ENCODE measurements around the gene KRT40.

DNA sequence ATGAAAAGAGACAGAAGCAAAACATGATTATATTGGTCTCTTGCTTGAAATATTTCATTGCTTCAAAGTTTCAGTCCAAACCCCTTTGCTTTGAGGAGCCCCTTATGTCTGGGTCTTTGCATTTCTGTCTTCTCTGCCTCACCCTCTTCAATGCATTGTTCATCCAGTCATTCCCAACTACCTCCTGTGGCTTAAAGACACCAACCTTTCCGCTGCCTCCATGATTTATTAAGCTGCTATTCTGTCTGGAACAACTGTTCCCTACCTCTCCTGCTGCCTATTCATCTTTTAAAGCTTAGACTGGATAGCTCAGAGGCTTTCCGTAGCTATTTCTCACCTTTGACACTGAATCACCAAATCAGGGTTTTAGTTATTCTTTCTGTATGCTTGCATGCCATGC lies 13.2 kb upstream of the KRT40 start:
- TF ChIP-seq EP300 (IDR thresholded peaks at IDR 0.05; ENCODE audit: borderline replicate concordance), result no peak
- TF ChIP-seq, protein P1, sequence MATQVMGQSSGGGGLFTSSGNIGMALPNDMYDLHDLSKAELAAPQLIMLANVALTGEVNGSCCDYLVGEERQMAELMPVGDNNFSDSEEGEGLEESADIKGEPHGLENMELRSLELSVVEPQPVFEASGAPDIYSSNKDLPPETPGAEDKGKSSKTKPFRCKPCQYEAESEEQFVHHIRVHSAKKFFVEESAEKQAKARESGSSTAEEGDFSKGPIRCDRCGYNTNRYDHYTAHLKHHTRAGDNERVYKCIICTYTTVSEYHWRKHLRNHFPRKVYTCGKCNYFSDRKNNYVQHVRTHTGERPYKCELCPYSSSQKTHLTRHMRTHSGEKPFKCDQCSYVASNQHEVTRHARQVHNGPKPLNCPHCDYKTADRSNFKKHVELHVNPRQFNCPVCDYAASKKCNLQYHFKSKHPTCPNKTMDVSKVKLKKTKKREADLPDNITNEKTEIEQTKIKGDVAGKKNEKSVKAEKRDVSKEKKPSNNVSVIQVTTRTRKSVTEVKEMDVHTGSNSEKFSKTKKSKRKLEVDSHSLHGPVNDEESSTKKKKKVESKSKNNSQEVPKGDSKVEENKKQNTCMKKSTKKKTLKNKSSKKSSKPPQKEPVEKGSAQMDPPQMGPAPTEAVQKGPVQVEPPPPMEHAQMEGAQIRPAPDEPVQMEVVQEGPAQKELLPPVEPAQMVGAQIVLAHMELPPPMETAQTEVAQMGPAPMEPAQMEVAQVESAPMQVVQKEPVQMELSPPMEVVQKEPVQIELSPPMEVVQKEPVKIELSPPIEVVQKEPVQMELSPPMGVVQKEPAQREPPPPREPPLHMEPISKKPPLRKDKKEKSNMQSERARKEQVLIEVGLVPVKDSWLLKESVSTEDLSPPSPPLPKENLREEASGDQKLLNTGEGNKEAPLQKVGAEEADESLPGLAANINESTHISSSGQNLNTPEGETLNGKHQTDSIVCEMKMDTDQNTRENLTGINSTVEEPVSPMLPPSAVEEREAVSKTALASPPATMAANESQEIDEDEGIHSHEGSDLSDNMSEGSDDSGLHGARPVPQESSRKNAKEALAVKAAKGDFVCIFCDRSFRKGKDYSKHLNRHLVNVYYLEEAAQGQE (IDR thresholded peaks at IDR 0.05; ENCODE audit: low read depth), result no peak
- no peak for TF ChIP-seq CREB1 (IDR thresholded peaks at IDR 0.05; ENCODE audit: low read depth)
- TF ChIP-seq, protein P2, sequence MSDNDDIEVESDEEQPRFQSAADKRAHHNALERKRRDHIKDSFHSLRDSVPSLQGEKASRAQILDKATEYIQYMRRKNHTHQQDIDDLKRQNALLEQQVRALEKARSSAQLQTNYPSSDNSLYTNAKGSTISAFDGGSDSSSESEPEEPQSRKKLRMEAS (IDR thresholded peaks at IDR 0.05), result no peak
- TF ChIP-seq TAF1 (IDR thresholded peaks at IDR 0.05; ENCODE audit: low read depth), result no peak
- TF ChIP-seq USF1 (IDR thresholded peaks at IDR 0.05), result no peak

Measured in Ishikawa (cell line).